Heart left ventricle (tissue), 13 donors: ENCODE data around the gene HOXB6.

Experiments
- CTCF ChIP-seq, 12 donors: fragments of 200-600 bp; sonication (generic) in 4 of 12; IDR thresholded peaks; one replicate each; pipeline versions ENCODE4 v1.5.0 to v1.8.0; 2018 to 2022; ENCODE audit warnings: antibody characterized with exemption in 12 of 12, mild to moderate bottlenecking in 5 of 12
- POLR2A ChIP-seq, 2 donors: fragments of 450-650 bp; IDR thresholded peaks; one replicate each; pipeline ENCODE4 v1.6.1; 2017; ENCODE audit warnings: antibody characterized with exemption in 2 of 2, mild to moderate bottlenecking in 2 of 2, moderate library complexity in 2 of 2
- donor health status: ischemic (EF 13 %, LVEDD 7.1; RV severe dilation, severe dysfunction).
- donor health status: DM: no; HTN: yes; CAD: no.
- donor health status: DM: no; HTN: no; CAD: no.
- donor health status: ischemic (EF 25% LVEDD 6.9; RV normal size, moderate dysfunction).
- donor health status: ischemic (EF 25% LVEDD 5.7; RV mildly dilated, moderate dysfunction).
- donor health status: ischemic (EF 35%, LVEDD 5.7; RV mildly dilated, moderate dysfunction).
- donor health status: nonischemic (EF 11% LVEDD 7.7; RV severe dilation, severe dysfunction).
- donor health status: DM: yes; HTN: yes; CAD: no.
- donor health status: PGD.
- donor health status: ischemic (EF 29% LVEDD 5.4; RV normal size, mild dysfunction).
- donor health status: nonischemic (EF 23%, LVEDD 6.1; RV moderate dilation, normal function).

- TF ChIP-seq CTCF (IDR thresholded peaks at IDR 0.05) (no peak), POLR2A (IDR thresholded peaks at IDR 0.05) (no peak)
Observed at GRCh38 chr17:48575673-48576478, 28.9 kb downstream of the HOXB6 start.
